Measurements from ENCODE around the gene CNOT2.
"Not testable (repeated sequence)": the region's sequence is repeated elsewhere in the genome, so short reads cannot be mapped to it uniquely, and the experiment has no call there.

The CNOT2 gene

GRCh38 chr12:70252832-70253231 lies 9.6 kb downstream of the CNOT2 start:
- DNase-seq = no peak

DNA sequence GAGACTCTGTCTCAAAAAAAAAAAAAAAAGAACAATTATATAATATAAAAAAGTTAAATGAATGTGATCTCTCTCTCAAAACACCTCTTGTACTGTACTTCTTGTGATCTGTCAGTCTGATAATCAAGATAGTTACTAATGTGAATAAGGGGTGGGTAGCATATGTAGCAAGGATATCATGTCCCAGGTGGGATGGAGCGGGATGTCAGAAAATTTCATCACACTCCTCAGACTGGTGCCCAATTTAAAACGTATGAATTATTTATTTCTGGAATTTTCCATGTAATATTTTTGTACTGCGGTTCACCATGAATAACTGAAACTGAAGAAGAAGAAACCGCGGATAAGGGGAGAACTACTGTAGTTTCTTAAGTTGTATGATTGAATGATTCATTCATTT lies 11.0 kb downstream of the CNOT2 start:
- DNase-seq = no peak

DNA sequence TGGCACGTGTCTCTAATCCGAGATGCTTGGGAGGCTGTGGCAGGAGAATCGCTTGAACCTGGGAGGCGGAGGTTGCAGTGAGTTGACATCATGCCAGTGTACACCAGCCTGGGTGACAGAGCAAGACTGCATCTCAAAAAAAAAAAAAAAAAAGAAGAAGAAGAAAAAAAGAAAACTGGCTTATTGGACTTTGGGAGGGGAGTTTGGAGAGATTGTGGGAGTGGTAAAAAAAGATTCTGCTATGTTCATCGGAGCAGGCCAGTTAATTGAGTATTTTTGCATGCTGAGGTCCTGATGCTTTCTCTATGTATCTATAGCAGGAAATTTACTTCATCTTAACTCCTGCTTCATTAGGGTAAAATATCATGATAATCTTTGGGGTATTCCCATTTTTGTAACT lies 11.6 kb downstream of the CNOT2 start:
- no peak for DNase-seq

- no peak for DNase-seq
Observed at GRCh38 chr12:70255311-70255710, 12.1 kb downstream of the CNOT2 start.

- DNase-seq = no peak
Observed at GRCh38 chr12:70258605-70259403, 15.6 kb downstream of the CNOT2 start.

DNA sequence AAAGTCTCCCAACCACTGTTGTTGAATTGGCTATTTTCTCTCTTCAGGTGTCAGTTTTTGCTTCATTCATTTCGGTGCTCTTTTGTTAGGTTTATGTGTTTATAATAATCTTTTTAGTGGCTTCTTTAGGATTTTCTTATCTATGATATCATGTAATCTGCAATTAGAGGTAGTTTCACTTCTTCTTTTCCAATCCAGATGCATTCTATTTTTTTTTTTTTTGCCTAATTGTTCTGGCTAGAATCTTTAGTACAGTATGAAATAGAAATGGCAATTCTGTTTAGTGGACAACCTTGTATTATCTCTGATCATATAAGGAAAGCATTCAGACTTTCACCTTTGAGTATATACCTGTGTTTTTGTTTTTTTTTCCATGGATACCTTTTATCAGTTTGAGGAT lies 17.4 kb downstream of the CNOT2 start:
- no peak for DNase-seq

DNA sequence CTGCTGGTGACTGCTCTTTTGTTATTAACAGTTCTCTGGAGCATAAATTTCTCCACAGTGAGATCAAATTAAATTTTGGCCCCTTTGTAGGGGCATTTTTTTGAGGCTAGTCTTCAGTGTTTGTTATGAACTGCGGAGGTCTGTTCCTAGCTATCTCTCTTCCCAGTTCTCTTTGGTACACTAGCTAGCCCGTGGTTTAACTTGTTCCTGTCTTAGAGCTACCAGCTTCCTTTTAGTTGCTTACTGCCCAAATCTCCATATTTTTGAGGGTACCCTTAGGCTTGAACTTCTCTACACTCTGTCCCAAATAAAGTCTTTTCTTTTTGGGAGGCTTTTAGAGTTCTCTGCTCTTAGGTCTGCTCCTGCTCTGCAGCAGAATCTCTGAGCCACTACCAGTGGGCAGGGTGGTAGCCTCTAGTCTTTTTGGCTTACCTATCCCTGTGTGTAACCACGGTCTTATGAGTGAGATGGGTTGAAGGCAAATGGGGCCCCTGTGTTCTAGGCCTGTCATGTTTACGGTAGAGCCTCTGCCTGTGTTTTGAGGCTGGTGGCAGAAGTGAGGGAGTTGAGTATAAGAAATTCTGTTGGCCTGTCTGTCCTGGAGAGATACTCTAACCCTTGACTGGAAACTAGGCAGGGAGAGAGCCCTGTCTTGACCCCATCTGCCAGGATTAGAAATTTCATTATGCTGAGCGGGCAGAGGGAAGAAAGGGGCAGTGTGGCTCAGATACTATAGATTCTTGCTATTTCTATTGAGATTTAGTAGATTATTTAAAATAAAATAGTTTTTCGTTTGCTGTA lies 21.0 kb downstream of the CNOT2 start:
- no peak for DNase-seq

- DNase-seq = no peak
Observed at GRCh38 chr12:70265132-70265531, 21.9 kb downstream of the CNOT2 start.

DNA sequence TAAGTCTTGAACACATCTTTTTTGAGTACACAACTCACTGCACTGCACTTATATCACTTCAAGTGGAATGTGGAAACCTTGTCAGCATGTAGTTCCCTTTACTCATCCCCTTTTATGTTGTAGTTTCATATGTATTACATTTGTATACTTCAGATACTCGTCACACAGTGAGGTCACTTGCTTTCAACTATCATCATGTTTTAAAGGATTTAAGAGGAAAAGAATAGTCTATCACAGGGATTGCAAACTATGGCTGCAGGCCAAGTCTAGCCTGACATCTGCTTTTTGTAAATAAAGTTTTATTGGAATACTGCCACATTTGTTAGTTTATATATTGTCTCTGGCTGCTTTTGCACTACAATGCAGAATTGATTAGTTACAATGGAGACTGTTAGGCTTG lies 24.3 kb downstream of the CNOT2 start:
- no peak for DNase-seq

DNA sequence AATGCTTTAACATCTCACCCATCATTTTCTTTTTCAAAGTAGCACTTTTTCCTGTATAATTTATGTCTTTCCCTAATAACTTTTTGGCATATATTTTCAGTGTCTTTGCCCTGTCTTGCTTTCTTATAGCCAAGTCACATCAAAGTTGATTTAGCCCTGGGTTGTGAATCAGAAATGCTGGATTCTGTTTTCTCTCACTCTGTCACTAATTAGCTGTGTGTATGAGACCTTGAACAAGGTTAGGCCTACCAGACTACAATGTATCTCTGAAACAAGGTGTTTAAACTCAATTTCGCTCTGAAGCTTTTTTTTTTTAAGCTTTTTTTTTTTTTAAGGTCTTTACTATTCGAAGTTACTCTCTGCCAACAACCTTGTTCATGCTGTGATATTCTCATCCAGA lies 25.7 kb downstream of the CNOT2 start:
- DNase-seq = no peak

- no peak for DNase-seq
Observed at GRCh38 chr12:70270108-70270507, 26.9 kb downstream of the CNOT2 start.

GRCh38 chr12:70271025-70271424 lies 27.8 kb downstream of the CNOT2 start:
- DNase-seq = no peak

DNA sequence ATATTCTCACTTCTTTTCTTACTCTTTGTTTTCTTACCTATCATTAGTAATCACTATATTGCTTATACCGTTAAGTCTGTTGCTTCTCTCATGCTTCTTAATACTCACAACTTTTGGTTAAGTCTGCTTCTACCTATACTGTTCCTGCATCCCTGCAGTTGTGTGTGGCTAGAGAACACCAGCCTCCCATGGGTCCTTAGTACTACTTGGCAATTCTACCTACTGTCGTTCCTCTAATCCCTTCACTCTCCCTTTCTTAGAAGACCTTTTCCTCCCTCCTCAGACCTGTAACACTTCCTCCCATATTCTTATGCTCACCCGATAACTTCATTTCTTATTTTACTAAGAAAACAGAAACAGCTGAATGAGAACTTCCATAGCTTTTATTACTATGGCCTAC lies 29.3 kb downstream of the CNOT2 start:
- no peak for DNase-seq

- no peak for DNase-seq
Observed at GRCh38 chr12:70275045-70275444, 31.8 kb downstream of the CNOT2 start.

DNA sequence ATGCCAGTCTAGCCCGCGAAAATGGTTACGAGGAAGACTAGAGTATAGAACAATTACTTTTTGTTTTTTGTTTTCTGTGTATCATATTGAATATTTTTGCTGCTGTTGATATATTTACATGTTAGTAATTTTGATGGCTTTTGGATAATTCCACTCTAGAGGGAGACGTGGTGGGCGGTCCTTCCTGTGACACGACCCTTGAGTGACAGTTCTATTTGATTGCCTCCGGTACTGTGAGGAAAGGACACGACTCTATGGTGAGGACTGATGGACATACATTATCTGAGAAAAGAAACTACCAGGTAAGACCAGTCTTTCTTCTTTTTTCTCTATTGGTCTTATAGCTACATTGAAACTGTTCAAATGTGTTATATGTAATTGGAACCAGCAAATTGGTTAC lies 34.7 kb downstream of the CNOT2 start:
- DNase-seq = no peak

GRCh38 chr12:70278945-70279344 lies 35.7 kb downstream of the CNOT2 start:
- DNase-seq = no peak

DNA sequence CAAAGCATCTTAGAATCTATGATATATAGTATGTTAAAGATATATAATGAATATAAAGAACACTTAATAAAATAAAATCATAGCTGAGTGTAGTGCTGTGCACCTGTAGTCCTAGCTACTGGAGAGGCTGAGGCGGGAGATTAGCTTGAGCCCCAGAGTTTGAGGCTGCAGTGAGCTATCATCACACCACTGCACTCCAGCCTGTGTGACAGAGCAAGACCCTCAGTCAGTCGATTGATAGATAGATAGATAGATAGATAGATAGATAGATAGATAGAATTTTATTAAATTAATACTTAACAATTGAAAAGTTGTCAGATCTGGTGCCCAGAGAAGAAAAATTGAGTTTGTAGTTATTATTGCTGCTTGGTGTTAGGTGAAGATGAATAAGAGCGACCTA lies 40.0 kb downstream of the CNOT2 start:
- DNase-seq = no peak

DNA sequence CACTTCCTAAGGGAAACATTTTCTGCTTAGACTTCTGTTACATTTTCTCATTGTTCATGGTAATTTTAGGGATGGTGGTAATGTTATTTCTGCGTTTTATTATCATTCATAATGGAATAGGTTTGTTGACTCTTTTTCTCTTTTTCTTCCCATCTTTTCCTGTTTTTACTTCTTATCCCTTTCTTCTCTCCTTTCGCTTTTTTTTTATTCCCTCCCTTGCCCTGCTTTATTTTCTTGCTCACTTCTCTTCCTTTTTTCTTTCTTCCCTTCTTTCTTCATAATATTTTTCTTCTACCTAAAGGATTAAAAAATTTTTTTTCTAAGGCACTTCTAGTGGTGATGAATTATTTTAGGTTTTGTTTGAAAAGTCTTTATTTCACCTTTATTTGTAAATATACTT lies 45.6 kb downstream of the CNOT2 start:
- DNase-seq = no peak

DNA sequence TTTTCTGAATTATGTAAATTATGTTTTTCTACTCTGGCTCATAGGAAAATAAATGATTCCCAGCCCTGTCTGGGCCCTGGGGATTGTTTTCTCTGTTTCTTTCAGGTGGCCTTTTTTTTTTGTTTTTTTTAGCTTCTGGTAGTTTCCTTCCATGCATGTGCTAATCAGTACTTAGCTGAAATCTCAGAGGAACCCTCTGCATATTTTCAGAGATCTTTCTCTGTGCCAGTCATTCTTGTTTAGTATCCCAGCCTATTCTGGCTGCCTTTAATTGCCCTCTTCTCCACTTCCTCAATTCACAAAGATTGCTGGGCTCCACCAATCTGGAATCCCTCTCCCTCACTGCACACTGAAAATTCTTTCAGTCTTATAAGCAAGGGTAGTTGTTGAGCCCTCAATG lies 46.9 kb downstream of the CNOT2 start:
- DNase-seq = no peak

- no peak for DNase-seq
Observed at GRCh38 chr12:70292017-70292776, 49.0 kb downstream of the CNOT2 start.

- not testable (repeated sequence) for DNase-seq
Observed at GRCh38 chr12:70304684-70305555, 61.7 kb downstream of the CNOT2 start.

DNA sequence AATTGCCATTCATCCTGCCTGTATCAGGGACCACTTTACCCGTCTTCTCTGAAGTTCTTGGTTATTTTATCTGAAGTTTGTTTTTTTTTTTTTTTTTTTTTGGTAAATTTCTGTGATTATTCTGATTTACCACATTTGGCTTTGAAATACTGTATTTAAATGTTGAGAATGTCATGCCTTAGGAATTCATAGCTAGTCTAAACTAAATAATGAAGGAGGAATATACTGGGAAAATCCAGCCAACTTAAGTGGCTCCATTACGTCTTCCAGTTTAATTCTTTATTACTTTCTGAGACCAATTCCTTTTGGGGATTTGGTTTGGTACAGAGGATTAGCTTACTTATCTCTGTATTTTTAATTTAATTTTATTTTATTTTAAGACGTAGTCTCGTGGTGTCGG lies 62.6 kb downstream of the CNOT2 start:
- DNase-seq = no peak

- DNase-seq = no peak
Observed at GRCh38 chr12:70306676-70307075, 63.4 kb downstream of the CNOT2 start.

Data from NCI-H1436 treated with DMSO at 0.1 percent for 48 hours (cell line).